Thoracic aorta (tissue), 2 donors: ENCODE measurements around the gene PIGC. TPM values are rescaled to one million over a fixed set of nuclear protein-coding genes. Genes with fewer than 3 reads are reported as not detected.

Experiments
- ATAC-seq: fragments of 150-250 bp; one replicate; pipeline ENCODE4 v1.8.0; 2017; ENCODE audit warnings: low read depth; ENCODE audit not compliant: insufficient number of reproducible peaks, low FRiP score
- DNase-seq: peaks from one replicate; pipeline ENCODE4 v3.0.0-alpha.2; 2020; ENCODE audit warnings: low spot score
- H3K27ac ChIP-seq, 2 donors: fragments of 200-600 bp; sonication (generic); 1 replicate in 1 of 2; 2 replicates in 1 of 2; pipeline ENCODE4 v1.5.1; 2016; ENCODE audit warnings: mild to moderate bottlenecking in 2 of 2, moderate library complexity in 2 of 2
- H3K27me3 ChIP-seq: fragments of 200-600 bp; sonication (generic); replicated peaks from 2 replicates; pipeline ENCODE4 v1.6.0; 2016; ENCODE audit warnings: mild to moderate bottlenecking; ENCODE audit not compliant: insufficient read depth
- H3K36me3 ChIP-seq: fragments of 200-600 bp; sonication (generic); one replicate; pipeline ENCODE4 v1.5.1; 2016
- H3K4me1 ChIP-seq, 2 donors: fragments of 200-600 bp; sonication (generic); 1 replicate in 1 of 2; 2 replicates in 1 of 2; pipeline versions ENCODE4 v1.5.1 to v1.6.0; 2016; ENCODE audit warnings: low read depth in 2 of 2, mild to moderate bottlenecking in 1 of 2; ENCODE audit not compliant: control insufficient read depth in 1 of 2
- H3K4me3 ChIP-seq: fragments of 200-600 bp; sonication (generic); 2 replicates; pipeline ENCODE4 v1.5.1; 2016; ENCODE audit warnings: mild to moderate bottlenecking
- H3K9me3 ChIP-seq: fragments of 200-600 bp; sonication (generic); 2 replicates; pipeline ENCODE4 v1.5.1; 2016
- total RNA-seq, 2 donors: library from RNA; depleted of rRNA; stranded (reverse); fragments of >200 nt; gene quantifications; one replicate each; pipeline versions ENCODE4 v1.1.0 to v1.2.3, GENCODE V29; 2016
- TF ChIP-seq, protein P1 (sequence below): fragments of 200-600 bp; sonication (generic); IDR thresholded peaks from one replicate; pipeline ENCODE4 v1.5.1; 2019; ENCODE audit warnings: antibody characterized with exemption

The PIGC gene
- 10 to 100 TPM; 14.3 to 20.2 TPM for total RNA-seq

DNA sequence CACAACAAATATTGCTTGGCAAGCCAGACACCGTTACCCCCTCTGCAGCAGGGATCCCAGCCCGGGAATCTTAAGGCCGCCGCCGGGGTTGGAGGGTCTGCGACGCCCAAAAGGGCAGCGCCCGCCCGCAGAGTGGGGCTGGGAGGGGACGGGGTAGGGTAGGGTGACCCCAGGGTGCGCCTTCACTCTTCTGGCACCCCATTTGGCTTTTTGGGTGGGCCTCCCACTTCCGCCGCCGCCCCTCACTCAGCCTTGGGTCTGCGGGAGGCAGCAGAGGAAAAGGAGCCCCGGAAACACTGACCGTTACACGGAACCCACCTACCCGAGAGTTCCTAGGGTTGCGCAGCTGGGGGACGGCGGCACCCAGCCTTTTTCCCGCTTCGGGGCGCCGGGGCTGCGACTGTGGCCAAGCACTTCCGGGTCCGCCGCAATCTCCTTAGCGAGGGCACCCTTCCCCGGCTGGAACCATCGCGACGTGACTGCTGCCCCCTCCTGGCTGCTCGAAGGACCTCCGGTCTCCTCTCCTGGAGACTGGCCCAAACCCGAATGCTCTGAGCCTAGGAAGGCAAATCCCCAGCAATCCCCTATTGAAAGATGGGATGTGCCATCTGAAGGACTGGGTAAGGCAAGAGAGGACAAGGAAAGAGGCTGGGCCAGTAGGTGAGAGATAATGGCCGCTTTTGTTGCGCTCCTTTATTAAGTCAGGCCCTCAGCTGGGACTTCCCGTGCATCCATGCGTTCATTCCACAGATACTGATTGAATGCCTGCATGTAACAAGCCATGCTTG lies at the start of gene PIGC:
Gene PIGC (minus strand): TSS at position 404 of the 788 bp plus-strand sequence. CDS start 1,447 bp downstream, outside the sequence.
- DNase-seq, result peak; percentile 60
- H3K27ac ChIP-seq, result peak within 1 kb of the TSS; percentile 59 to 73
- ATAC-seq, result peak; percentile 92
- TF ChIP-seq, protein P1, sequence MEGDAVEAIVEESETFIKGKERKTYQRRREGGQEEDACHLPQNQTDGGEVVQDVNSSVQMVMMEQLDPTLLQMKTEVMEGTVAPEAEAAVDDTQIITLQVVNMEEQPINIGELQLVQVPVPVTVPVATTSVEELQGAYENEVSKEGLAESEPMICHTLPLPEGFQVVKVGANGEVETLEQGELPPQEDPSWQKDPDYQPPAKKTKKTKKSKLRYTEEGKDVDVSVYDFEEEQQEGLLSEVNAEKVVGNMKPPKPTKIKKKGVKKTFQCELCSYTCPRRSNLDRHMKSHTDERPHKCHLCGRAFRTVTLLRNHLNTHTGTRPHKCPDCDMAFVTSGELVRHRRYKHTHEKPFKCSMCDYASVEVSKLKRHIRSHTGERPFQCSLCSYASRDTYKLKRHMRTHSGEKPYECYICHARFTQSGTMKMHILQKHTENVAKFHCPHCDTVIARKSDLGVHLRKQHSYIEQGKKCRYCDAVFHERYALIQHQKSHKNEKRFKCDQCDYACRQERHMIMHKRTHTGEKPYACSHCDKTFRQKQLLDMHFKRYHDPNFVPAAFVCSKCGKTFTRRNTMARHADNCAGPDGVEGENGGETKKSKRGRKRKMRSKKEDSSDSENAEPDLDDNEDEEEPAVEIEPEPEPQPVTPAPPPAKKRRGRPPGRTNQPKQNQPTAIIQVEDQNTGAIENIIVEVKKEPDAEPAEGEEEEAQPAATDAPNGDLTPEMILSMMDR, result peak; percentile 83
- no peaks in the 10 kb centered on the region for H3K9me3 ChIP-seq
- peaks cover 7 to 22% of the 10 kb centered on the region in 2 donors for H3K4me1 ChIP-seq
- peak within 1 kb of the TSS; percentile 95 for H3K4me3 ChIP-seq
- H3K36me3 ChIP-seq, result peaks cover 5% of the 10 kb centered on the region
- H3K27me3 ChIP-seq, result no peaks in the 10 kb centered on the region

DNA sequence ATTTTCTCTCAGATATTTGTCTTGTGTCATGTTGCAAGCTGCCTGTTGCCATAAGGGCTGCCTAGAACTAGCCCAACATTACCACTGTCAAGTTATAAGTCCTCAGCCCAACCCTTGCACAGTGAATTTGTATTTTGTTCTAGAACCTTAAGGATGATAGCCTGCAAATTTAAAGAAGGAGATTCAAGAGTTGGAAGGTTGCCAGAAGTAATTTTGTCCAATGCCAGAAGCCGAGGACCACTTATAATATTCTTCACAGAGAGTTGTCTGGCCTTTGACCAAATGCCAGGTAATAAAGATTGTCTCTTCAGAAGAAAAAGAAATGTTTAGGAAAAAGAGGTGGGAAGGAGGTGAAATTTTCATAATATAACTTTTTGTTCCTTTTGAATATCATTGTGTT lies 48.6 kb upstream of the PIGC start:
- DNase-seq, result no peak
- TF ChIP-seq, protein P1, result no peak
- H3K27me3 ChIP-seq, result no peaks in the 10 kb centered on the region
- no peak for ATAC-seq
- peaks cover 2 to 8% of the 10 kb centered on the region in 2 donors for H3K4me1 ChIP-seq
- no peak overlapping the region for H3K4me3 ChIP-seq
- H3K9me3 ChIP-seq, result no peaks in the 10 kb centered on the region
- no peak overlapping the region for H3K27ac ChIP-seq
- no peaks in the 10 kb centered on the region for H3K36me3 ChIP-seq

DNA sequence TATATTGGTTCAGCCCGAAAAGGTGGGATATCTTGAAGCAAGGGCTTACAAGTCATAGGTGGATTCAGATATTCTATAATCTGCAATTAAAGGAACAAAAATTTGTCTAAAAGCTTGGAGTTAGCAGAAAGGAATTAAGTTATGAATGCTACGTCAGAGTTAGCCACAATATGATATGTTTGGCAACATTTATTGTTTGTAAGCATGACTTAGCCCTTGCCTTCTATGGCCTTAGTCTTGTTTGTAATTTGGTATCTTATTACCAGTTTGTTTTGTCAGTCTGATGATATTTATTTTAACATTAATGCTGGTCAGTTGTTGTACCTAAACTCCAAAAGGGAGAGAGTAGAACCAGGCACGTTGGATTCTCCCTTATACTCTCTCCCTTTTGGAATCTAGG lies 46.0 kb upstream of the PIGC start:
- Histone ChIP-seq H3K9me3 (no peaks in the 10 kb centered on the region), H3K4me1 (no peaks in the 10 kb centered on the region), H3K36me3 (no peaks in the 10 kb centered on the region), H3K27me3 (no peaks in the 10 kb centered on the region), H3K4me3 (no peak overlapping the region), H3K27ac (no peak overlapping the region)
- TF ChIP-seq, protein P1, result no peak
- ATAC-seq (no peak), DNase-seq (no peak)

DNA sequence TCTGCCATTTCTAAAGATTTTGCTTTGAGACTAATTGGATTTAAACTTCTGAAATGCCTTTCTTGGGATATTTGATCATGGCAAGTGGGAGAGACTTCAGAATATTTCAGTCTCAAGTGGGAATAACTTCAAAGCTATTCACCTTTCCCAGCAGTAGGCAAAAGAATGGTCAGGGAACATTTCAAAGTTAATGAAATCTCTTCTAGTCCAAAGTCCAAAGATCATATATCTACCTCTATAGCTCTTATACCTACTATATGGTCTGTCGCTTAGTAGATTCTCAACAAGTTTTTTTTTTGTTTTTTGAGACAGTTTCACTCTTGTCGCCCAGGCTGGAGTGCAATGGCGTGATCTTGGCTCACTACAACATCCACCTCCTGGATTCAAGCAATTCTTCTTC lies 44.5 kb upstream of the PIGC start:
- no peak for DNase-seq
- no peak for ATAC-seq
- TF ChIP-seq, protein P1, result no peak
- no peaks in the 10 kb centered on the region for H3K9me3 ChIP-seq
- no peaks in the 10 kb centered on the region for H3K27me3 ChIP-seq
- no peaks in the 10 kb centered on the region for H3K4me1 ChIP-seq
- no peaks in the 10 kb centered on the region for H3K36me3 ChIP-seq
- no peak overlapping the region for H3K4me3 ChIP-seq
- H3K27ac ChIP-seq, result no peak overlapping the region

DNA sequence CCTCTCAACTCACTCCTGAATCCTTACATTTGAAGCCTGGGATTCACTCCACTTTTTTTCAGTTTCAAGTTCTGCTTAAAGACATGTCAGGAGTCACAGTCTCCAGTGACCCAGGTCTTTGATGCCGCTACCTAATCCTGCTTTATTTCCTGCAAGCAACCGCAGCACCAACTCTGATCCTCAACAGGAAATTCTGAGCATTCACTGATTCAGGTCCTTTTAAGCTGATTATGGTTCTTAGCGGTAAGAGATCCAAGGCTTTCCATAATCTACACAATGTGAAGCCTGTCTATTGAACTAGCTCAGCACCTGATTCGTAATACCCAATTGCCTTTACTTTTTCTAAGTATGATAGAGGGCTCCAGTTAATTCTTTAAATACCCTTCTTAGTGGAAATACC lies 43.7 kb upstream of the PIGC start:
- no peak for ATAC-seq

More for the DNA sequence above, 43.7 kb upstream of the PIGC start:
- no peak for DNase-seq
- no peaks in the 10 kb centered on the region for H3K27me3 ChIP-seq
- H3K4me3 ChIP-seq, result no peak overlapping the region
- H3K9me3 ChIP-seq, result no peaks in the 10 kb centered on the region
- no peaks in the 10 kb centered on the region for H3K36me3 ChIP-seq
- TF ChIP-seq, protein P1, result no peak
- no peak overlapping the region for H3K27ac ChIP-seq
- H3K4me1 ChIP-seq, result no peaks in the 10 kb centered on the region
